Esophagus muscularis mucosa (tissue), 4 donors: ENCODE data around the gene FADS2.

Experiments used
- CTCF ChIP-seq, 3 experiments: fragments of 200-600 bp in 2 of 3; fragments of 450-650 bp in 1 of 3; sonication (generic) in 2 of 3; IDR thresholded peaks; one replicate each; pipeline ENCODE4 v1.5.1; 2017 to 2019; ENCODE audit warnings: antibody characterized with exemption in 3 of 3, mild to moderate bottlenecking in 2 of 3, moderate library complexity in 1 of 3
- EP300 ChIP-seq: sonication (generic); formaldehyde crosslinking; IDR thresholded peaks from one replicate; pipeline ENCODE4 v1.6.1; 2017; ENCODE audit warnings: antibody characterized with exemption
- POLR2AphosphoS5 ChIP-seq, 2 donors: sonication (generic); formaldehyde crosslinking; IDR thresholded peaks; one replicate each; pipeline ENCODE4 v1.6.1; 2017; ENCODE audit warnings: antibody characterized with exemption in 2 of 2

GRCh38 chr11:61914471-61915171 lies 86.5 kb downstream of the FADS2 start:
- TF ChIP-seq CTCF (IDR thresholded peaks at IDR 0.05) (no peak), EP300 (no peak), POLR2AphosphoS5 (IDR thresholded peaks at IDR 0.05) (no peak)
